Cardiac muscle cell (in vitro differentiated cells and primary cell): ENCODE measurements around the gene SFXN5. TPM values are rescaled to one million over a fixed set of nuclear protein-coding genes. Genes with fewer than 3 reads are reported as not detected.
"Not testable (repeated sequence)": the region's sequence is repeated elsewhere in the genome, so short reads cannot be mapped to it uniquely, and the experiment has no call there.

ENCODE experiments used
- DNase-seq, 2 donors: peaks; one replicate each; pipeline versions ENCODE4 v3.0.0 to v3.0.0-alpha.2; 2010 to 2017; ENCODE audit warnings: low read depth in 1 of 2, low spot score in 1 of 2
- H3K27ac ChIP-seq: fragments of 200-600 bp; sonication (generic); 2 replicates; pipeline ENCODE4 v1.5.1; 2016
- H3K27me3 ChIP-seq: fragments of 200-600 bp; sonication (generic); 2 replicates; pipeline ENCODE4 v1.6.0; 2016; ENCODE audit warnings: control low read depth
- H3K36me3 ChIP-seq: fragments of 200-600 bp; sonication (generic); 2 replicates; pipeline ENCODE4 v1.5.1; 2016; ENCODE audit warnings: control low read depth
- H3K4me1 ChIP-seq: fragments of 200-600 bp; sonication (generic); 2 replicates; pipeline ENCODE4 v1.8.1; 2017; ENCODE audit warnings: low read depth, mild to moderate bottlenecking, mixed run types
- H3K4me3 ChIP-seq: fragments of 200-600 bp; sonication (generic); 2 replicates; pipeline ENCODE4 v1.5.1; 2016; ENCODE audit warnings: mild to moderate bottlenecking
- H3K9me3 ChIP-seq: fragments of 200-600 bp; sonication (generic); 2 replicates; pipeline ENCODE4 v1.5.1; 2017; ENCODE audit warnings: low read depth, mild to moderate bottlenecking, control low read depth
- polyA plus RNA-seq: library from polyadenylated mRNA; unstranded; fragments of >200 nt; fragmentation: Nextera tagmentation; extraction: Ambion mirVana; gene quantifications from 2 replicates; pipeline ENCODE4 v1.2.1, GENCODE V29; 2016
- total RNA-seq: library from RNA; depleted of rRNA; stranded (reverse); fragments of >200 nt; gene quantifications from 2 replicates; pipeline ENCODE4 v1.2.3, GENCODE V29; 2016
- TF ChIP-seq, protein P1 (sequence below): IDR thresholded peaks from 2 replicates; pipeline ENCODE4 v1.5.1; 2012; ENCODE audit warnings: low read depth, mild to moderate bottlenecking, low read length

The SFXN5 gene
- total and polyA plus RNA-seq, 2 experiments from 2014 or later: 11.4 to 13.5 TPM

DNA sequence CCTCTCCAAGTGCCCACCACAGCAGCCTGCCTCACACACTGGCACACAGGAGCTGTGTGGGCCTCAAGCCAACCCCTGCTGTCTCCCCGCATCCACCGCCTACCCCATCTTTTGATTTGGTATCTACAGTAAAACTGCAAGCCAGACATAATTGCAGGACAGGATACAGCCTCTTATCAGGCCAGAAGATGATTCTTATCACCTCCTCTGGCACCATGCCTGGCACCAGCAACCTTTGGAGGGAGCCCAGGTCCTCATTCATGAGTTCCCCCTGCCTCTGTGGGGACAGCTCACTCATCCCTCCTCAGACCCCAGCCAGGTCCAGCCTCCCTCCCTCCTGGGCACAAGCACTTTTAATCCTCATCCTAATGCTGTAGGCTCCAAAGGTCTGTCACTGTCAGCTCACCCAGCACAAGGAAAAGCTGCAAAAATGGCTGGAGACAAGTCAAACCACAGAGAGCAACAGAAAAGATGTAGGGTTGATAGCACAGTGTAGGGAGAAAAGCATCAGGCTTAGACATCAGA lies 31.6 kb upstream of the SFXN5 start:
- Histone ChIP-seq H3K4me3 (no peak overlapping the region), H3K27me3 (no peaks in the 10 kb centered on the region), H3K27ac (no peak overlapping the region), H3K4me1 (peaks cover 9% of the 10 kb centered on the region), H3K36me3 (no peaks in the 10 kb centered on the region), H3K9me3 (no peaks in the 10 kb centered on the region)
- no peak for DNase-seq
- TF ChIP-seq, protein P1, sequence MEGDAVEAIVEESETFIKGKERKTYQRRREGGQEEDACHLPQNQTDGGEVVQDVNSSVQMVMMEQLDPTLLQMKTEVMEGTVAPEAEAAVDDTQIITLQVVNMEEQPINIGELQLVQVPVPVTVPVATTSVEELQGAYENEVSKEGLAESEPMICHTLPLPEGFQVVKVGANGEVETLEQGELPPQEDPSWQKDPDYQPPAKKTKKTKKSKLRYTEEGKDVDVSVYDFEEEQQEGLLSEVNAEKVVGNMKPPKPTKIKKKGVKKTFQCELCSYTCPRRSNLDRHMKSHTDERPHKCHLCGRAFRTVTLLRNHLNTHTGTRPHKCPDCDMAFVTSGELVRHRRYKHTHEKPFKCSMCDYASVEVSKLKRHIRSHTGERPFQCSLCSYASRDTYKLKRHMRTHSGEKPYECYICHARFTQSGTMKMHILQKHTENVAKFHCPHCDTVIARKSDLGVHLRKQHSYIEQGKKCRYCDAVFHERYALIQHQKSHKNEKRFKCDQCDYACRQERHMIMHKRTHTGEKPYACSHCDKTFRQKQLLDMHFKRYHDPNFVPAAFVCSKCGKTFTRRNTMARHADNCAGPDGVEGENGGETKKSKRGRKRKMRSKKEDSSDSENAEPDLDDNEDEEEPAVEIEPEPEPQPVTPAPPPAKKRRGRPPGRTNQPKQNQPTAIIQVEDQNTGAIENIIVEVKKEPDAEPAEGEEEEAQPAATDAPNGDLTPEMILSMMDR: no peak

- no peaks in the 10 kb centered on the region for H3K9me3 ChIP-seq
- DNase-seq: no peak
- H3K4me3 ChIP-seq: no peak overlapping the region
- peaks cover 1% of the 10 kb centered on the region for H3K27me3 ChIP-seq
- no peak overlapping the region for H3K27ac ChIP-seq
- no peaks in the 10 kb centered on the region for H3K36me3 ChIP-seq
- TF ChIP-seq, protein P1: no peak
- peaks cover under 1% of the 10 kb centered on the region for H3K4me1 ChIP-seq
Measured at GRCh38 chr2:73101626-73102256, 30.2 kb upstream of the SFXN5 start.

DNA sequence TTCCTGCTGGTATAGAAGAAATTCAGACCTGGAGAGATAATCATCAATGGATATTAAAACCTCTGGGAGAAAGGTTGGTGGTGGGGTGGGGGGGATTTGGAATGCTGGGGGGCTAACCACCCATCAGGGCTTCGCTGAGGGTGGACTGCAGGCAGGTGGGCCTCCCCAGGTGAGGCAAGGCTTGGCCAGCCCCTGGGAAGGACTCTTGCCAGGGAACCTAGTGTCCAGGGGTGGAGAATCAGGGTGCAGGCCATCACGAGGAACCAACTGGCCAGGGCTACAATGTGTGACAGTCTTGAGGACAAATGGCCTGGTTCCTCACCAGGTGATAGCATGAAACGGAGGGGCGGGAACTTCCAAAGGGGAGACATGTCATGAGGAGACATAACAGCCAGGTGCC lies 29.4 kb upstream of the SFXN5 start:
- no peak for DNase-seq
- H3K4me3 ChIP-seq: no peak overlapping the region
- no peaks in the 10 kb centered on the region for H3K4me1 ChIP-seq
- TF ChIP-seq, protein P1: no peak
- peaks cover 3% of the 10 kb centered on the region for H3K27me3 ChIP-seq
- no peaks in the 10 kb centered on the region for H3K9me3 ChIP-seq
- H3K27ac ChIP-seq: no peak overlapping the region
- H3K36me3 ChIP-seq: no peaks in the 10 kb centered on the region

- DNase-seq: no peak
- H3K9me3 ChIP-seq: no peaks in the 10 kb centered on the region
- H3K36me3 ChIP-seq: no peaks in the 10 kb centered on the region
- H3K4me1 ChIP-seq: no peaks in the 10 kb centered on the region
- no peak overlapping the region for H3K4me3 ChIP-seq
- TF ChIP-seq, protein P1: no peak
- no peak overlapping the region for H3K27ac ChIP-seq
- peaks cover 3% of the 10 kb centered on the region for H3K27me3 ChIP-seq
Measured at GRCh38 chr2:73099486-73099885, 28.0 kb upstream of the SFXN5 start.

DNA sequence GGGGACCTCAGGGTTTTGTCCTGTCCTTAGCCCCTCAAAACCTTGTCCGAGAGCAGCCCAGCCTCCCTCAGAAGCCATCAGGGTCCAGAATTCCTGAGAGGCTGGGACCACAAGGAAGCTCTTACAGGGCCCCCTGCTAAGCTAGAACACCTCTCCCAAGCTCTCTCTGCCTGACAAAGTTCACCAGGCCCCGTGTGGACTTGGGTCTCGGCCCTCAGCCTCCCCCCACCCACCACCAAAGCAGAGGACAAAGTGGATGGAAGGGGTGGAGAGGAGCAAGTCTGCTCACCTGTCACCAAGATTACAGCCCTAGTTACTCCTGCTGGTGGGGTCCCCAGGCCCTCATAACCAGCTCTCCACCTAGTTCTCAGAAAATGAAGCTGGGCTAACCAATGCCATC lies 24.4 kb upstream of the SFXN5 start:
- no peaks in the 10 kb centered on the region for H3K9me3 ChIP-seq
- H3K27me3 ChIP-seq: peaks cover 3% of the 10 kb centered on the region
- peaks cover 4% of the 10 kb centered on the region for H3K4me1 ChIP-seq
- H3K36me3 ChIP-seq: no peaks in the 10 kb centered on the region
- no peak overlapping the region for H3K4me3 ChIP-seq
- DNase-seq: no peak
- TF ChIP-seq, protein P1: no peak
- H3K27ac ChIP-seq: no peak overlapping the region

GRCh38 chr2:73093601-73094218 lies 22.2 kb upstream of the SFXN5 start:
- not testable (repeated sequence) for DNase-seq, H3K4me1 ChIP-seq, H3K27me3 ChIP-seq, H3K27ac ChIP-seq, H3K4me3 ChIP-seq, H3K36me3 ChIP-seq, H3K9me3 ChIP-seq
